ENCODE results near the gene LNP1.

LNP1 gene

GRCh38 chr3:100396967-100397366 lies 4.4 kb upstream of the LNP1 start:
- in situ Hi-C loops (cut with MboI; ENCODE audit: low sequenced_read_pairs), result no loop called here

- in situ Hi-C loops (cut with MboI; ENCODE audit: low sequenced_read_pairs), result no loop called here
Observed at GRCh38 chr3:100399341-100400071, 1.8 kb upstream of the LNP1 start.

GRCh38 chr3:100400419-100400779 lies 940 bp upstream of the LNP1 start:
- in situ Hi-C loops (cut with MboI; ENCODE audit: low sequenced_read_pairs), result no loop called here

GRCh38 chr3:100401674-100402041 lies 319 bp downstream of the LNP1 start:
- in situ Hi-C loops (cut with MboI; ENCODE audit: low sequenced_read_pairs), result no loop called here

- in situ Hi-C loops (cut with MboI; ENCODE audit: low sequenced_read_pairs), result no loop called here
Observed at GRCh38 chr3:100402256-100402655, 917 bp downstream of the LNP1 start.

- in situ Hi-C loops (cut with MboI; ENCODE audit: low sequenced_read_pairs), result no loop called here
Observed at GRCh38 chr3:100402891-100403290, 1.6 kb downstream of the LNP1 start.

- in situ Hi-C loops (cut with MboI; ENCODE audit: low sequenced_read_pairs), result no loop called here
Observed at GRCh38 chr3:100403362-100404249, 2.3 kb downstream of the LNP1 start.

GRCh38 chr3:100404250-100404548 lies 2.9 kb downstream of the LNP1 start:
- in situ Hi-C loops (cut with MboI; ENCODE audit: low sequenced_read_pairs), result no loop called here

GRCh38 chr3:100407164-100407563 lies 5.8 kb downstream of the LNP1 start:
- in situ Hi-C loops (cut with MboI; ENCODE audit: low sequenced_read_pairs), result no loop called here

- in situ Hi-C loops (cut with MboI; ENCODE audit: low sequenced_read_pairs), result no loop called here
Observed at GRCh38 chr3:100407977-100408532, 6.7 kb downstream of the LNP1 start.

- in situ Hi-C loops (cut with MboI; ENCODE audit: low sequenced_read_pairs), result no loop called here
Observed at GRCh38 chr3:100411091-100411982, 10.0 kb downstream of the LNP1 start.

GRCh38 chr3:100412912-100413590 lies 11.7 kb downstream of the LNP1 start:
- in situ Hi-C loops (cut with MboI; ENCODE audit: low sequenced_read_pairs), result no loop called here

- in situ Hi-C loops (cut with MboI; ENCODE audit: low sequenced_read_pairs), result no loop called here
Observed at GRCh38 chr3:100413613-100414012, 12.3 kb downstream of the LNP1 start.

- in situ Hi-C loops (cut with MboI; ENCODE audit: low sequenced_read_pairs), result no loop called here
Observed at GRCh38 chr3:100416176-100416575, 14.8 kb downstream of the LNP1 start.

GRCh38 chr3:100416863-100417262 lies 15.5 kb downstream of the LNP1 start:
- in situ Hi-C loops (cut with MboI; ENCODE audit: low sequenced_read_pairs), result no loop called here

- in situ Hi-C loops (cut with MboI; ENCODE audit: low sequenced_read_pairs), result no loop called here
Observed at GRCh38 chr3:100419406-100419805, 18.1 kb downstream of the LNP1 start.

GRCh38 chr3:100420885-100421284 lies 19.5 kb downstream of the LNP1 start:
- in situ Hi-C loops (cut with MboI; ENCODE audit: low sequenced_read_pairs), result no loop called here

GRCh38 chr3:100423611-100424010 lies 22.3 kb downstream of the LNP1 start:
- in situ Hi-C loops (cut with MboI; ENCODE audit: low sequenced_read_pairs), result no loop called here

- in situ Hi-C loops (cut with MboI; ENCODE audit: low sequenced_read_pairs), result no loop called here
Observed at GRCh38 chr3:100424261-100424660, 22.9 kb downstream of the LNP1 start.

- in situ Hi-C loops (cut with MboI; ENCODE audit: low sequenced_read_pairs), result no loop called here
Observed at GRCh38 chr3:100425316-100425715, 24.0 kb downstream of the LNP1 start.
